ENCODE data around the gene DDX54.
"Not testable (repeated sequence)": the region's sequence is repeated elsewhere in the genome, so short reads cannot be mapped to it uniquely, and the experiment has no call there.

Gene DDX54

GRCh38 chr12:113214895-113215400 is 29.7 kb upstream of the DDX54 start:
- DNase-seq = no peak

GRCh38 chr12:113211160-113211559 is 25.9 kb upstream of the DDX54 start:
- DNase-seq = no peak

- DNase-seq = peak; percentile 73
These were observed 23.0 kb upstream of the DDX54 start for GRCh38 chr12:113208041-113208934.

GRCh38 chr12:113207613-113208040 is 22.3 kb upstream of the DDX54 start:
- DNase-seq = peak; percentile 13

- not testable (repeated sequence) for DNase-seq
These were observed 21.5 kb upstream of the DDX54 start for GRCh38 chr12:113206802-113207201.

- DNase-seq = no peak
These were observed 19.5 kb upstream of the DDX54 start for GRCh38 chr12:113204804-113205203.

- DNase-seq = no peak
These were observed 18.8 kb upstream of the DDX54 start for GRCh38 chr12:113203852-113204760.

- no peak for DNase-seq
These were observed 17.2 kb upstream of the DDX54 start for GRCh38 chr12:113202300-113203075.

GRCh38 chr12:113201187-113202177 is 16.2 kb upstream of the DDX54 start:
- no peak for DNase-seq

- DNase-seq = no peak
These were observed 14.9 kb upstream of the DDX54 start for GRCh38 chr12:113200021-113200797.

GRCh38 chr12:113198296-113198695 is 13.0 kb upstream of the DDX54 start:
- no peak for DNase-seq

- DNase-seq = no peak
These were observed 12.3 kb upstream of the DDX54 start for GRCh38 chr12:113197518-113198077.

GRCh38 chr12:113196990-113197389 is 11.7 kb upstream of the DDX54 start:
- DNase-seq = peak; percentile 77

- DNase-seq = no peak
These were observed 11.3 kb upstream of the DDX54 start for GRCh38 chr12:113196582-113196981.

- DNase-seq = no peak
These were observed 10.3 kb upstream of the DDX54 start for GRCh38 chr12:113195598-113195997.

GRCh38 chr12:113194971-113195391 is 9.7 kb upstream of the DDX54 start:
- no peak for DNase-seq

GRCh38 chr12:113191227-113191626 is 5.9 kb upstream of the DDX54 start:
- no peak for DNase-seq

- DNase-seq = no peak
These were observed 5.5 kb upstream of the DDX54 start for GRCh38 chr12:113190761-113191160.

- DNase-seq = no peak
These were observed 4.1 kb upstream of the DDX54 start for GRCh38 chr12:113189361-113189760.

GRCh38 chr12:113186666-113187325 is 1.5 kb upstream of the DDX54 start:
- DNase-seq = no peak

Data from CD4-positive, alpha-beta T cell treated with Interleukin-10 for 1 hour (primary cell).